HEK293 (cell line): ENCODE results near the gene SH3RF1.

ENCODE experiments used
- CTCF ChIA-PET: fragments of 350-600 bp; formaldehyde crosslinking; extraction: SDS; loops from one replicate; lab custom pipeline; 2021; ENCODE audit warnings: antibody characterized with exemption; lab: Yijun Ruan, JAX
- POLR2A ChIA-PET: fragments of 300-600 bp; formaldehyde crosslinking; extraction: SDS; loops from one replicate; lab custom pipeline; 2020; ENCODE audit warnings: antibody characterized with exemption, inconsistent platforms; lab: Yijun Ruan, JAX
- H3K27ac ChIP-seq: fragments of 200-500 bp; sonication (Bioruptor generic); 2 replicates; pipeline ENCODE4 v1.5.1; 2014; ENCODE audit warnings: low read depth, low read length, control low read depth, inconsistent platforms; ENCODE audit errors: extremely low read depth
- H3K36me3 ChIP-seq, 2 experiments: fragments of 200-500 bp in 1 of 2; sonication (Bioruptor generic) in 1 of 2; 1 replicate in 1 of 2; 2 replicates in 1 of 2; pipeline ENCODE4 v1.5.1; 2014 to 2017; ENCODE audit warnings: inconsistent platforms in 2 of 2, low read length in 2 of 2; ENCODE audit not compliant: control insufficient read depth in 2 of 2, insufficient read depth in 1 of 2
- H3K4me1 ChIP-seq: fragments of 200-500 bp; sonication (Bioruptor generic); 2 replicates; pipeline ENCODE4 v1.5.1; 2014; ENCODE audit warnings: mild to moderate bottlenecking, low read length, inconsistent platforms; ENCODE audit not compliant: control insufficient read depth, insufficient read depth
- H3K4me3 ChIP-seq: 2 replicates; pipeline ENCODE4 v1.5.1; 2011; ENCODE audit warnings: low read depth, mild to moderate bottlenecking, control low read depth, low read length, moderate library complexity
- H3K9me3 ChIP-seq: fragments of 200-500 bp; sonication (Bioruptor generic); 2 replicates; pipeline ENCODE4 v1.5.1; 2014; ENCODE audit warnings: low read depth, low read length, inconsistent platforms; ENCODE audit not compliant: control insufficient read depth, insufficient read depth
- CTCF ChIP-seq: fragments of 450-650 bp; formaldehyde crosslinking; IDR thresholded peaks from 2 replicates; pipeline ENCODE4 v1.5.1; 2016; ENCODE audit warnings: missing biosample characterization, missing genetic modification characterization
- FEZF1 ChIP-seq: fragments of 450-650 bp; formaldehyde crosslinking; IDR thresholded peaks from 2 replicates; pipeline ENCODE4 v1.5.1; 2016; ENCODE audit warnings: missing biosample characterization, missing genetic modification characterization
- OSR2 ChIP-seq: fragments of 450-650 bp; formaldehyde crosslinking; IDR thresholded peaks from 2 replicates; pipeline ENCODE4 v1.5.1; 2016; ENCODE audit warnings: missing biosample characterization, missing genetic modification characterization
- TRIM28 ChIP-seq: IDR thresholded peaks from 2 replicates; pipeline ENCODE4 v1.6.1; 2011; ENCODE audit warnings: low read length, control low read depth, borderline replicate concordance
- YY1 ChIP-seq: fragments of 450-650 bp; formaldehyde crosslinking; IDR thresholded peaks from 2 replicates; pipeline ENCODE4 v1.5.1; 2018; ENCODE audit warnings: missing biosample characterization, missing genetic modification characterization
- ZBTB11 ChIP-seq: fragments of 450-650 bp; formaldehyde crosslinking; conservative IDR thresholded peaks from 2 replicates; pipeline ENCODE4 v1.5.1; 2016; ENCODE audit warnings: low read depth, missing biosample characterization, missing genetic modification characterization
- ZBTB8A ChIP-seq: fragments of 450-650 bp; formaldehyde crosslinking; IDR thresholded peaks from 2 replicates; pipeline ENCODE4 v1.5.1; 2016; ENCODE audit warnings: missing biosample characterization, missing genetic modification characterization
- ZFP69B ChIP-seq: fragments of 450-650 bp; formaldehyde crosslinking; IDR thresholded peaks from 2 replicates; pipeline ENCODE4 v1.5.1; 2016; ENCODE audit warnings: missing biosample characterization, missing genetic modification characterization
- ZNF140 ChIP-seq: fragments of 450-650 bp; formaldehyde crosslinking; IDR thresholded peaks from 2 replicates; pipeline ENCODE4 v1.5.1; 2016; ENCODE audit warnings: missing biosample characterization, missing genetic modification characterization
- ZNF248 ChIP-seq: fragments of 450-650 bp; formaldehyde crosslinking; IDR thresholded peaks from 2 replicates; pipeline ENCODE4 v1.5.1; 2017; ENCODE audit warnings: missing biosample characterization, missing genetic modification characterization
- ZNF335 ChIP-seq: fragments of 450-650 bp; formaldehyde crosslinking; conservative IDR thresholded peaks from 2 replicates; pipeline ENCODE4 v1.5.1; 2016; ENCODE audit warnings: missing biosample characterization, missing genetic modification characterization
- ZNF433 ChIP-seq: fragments of 450-650 bp; formaldehyde crosslinking; IDR thresholded peaks from 2 replicates; pipeline ENCODE4 v1.5.1; 2016; ENCODE audit warnings: missing biosample characterization, missing genetic modification characterization, low read depth
- ZNF561 ChIP-seq: fragments of 450-650 bp; IDR thresholded peaks from 2 replicates; pipeline ENCODE4 v1.5.1; 2018; ENCODE audit warnings: missing biosample characterization, missing genetic modification characterization, borderline replicate concordance
- ZNF580 ChIP-seq: fragments of 450-650 bp; formaldehyde crosslinking; IDR thresholded peaks from 2 replicates; pipeline ENCODE4 v1.5.1; 2016; ENCODE audit warnings: missing biosample characterization, missing genetic modification characterization
- ZNF610 ChIP-seq: fragments of 450-650 bp; formaldehyde crosslinking; IDR thresholded peaks from 2 replicates; pipeline ENCODE4 v1.5.1; 2016; ENCODE audit warnings: missing biosample characterization, missing genetic modification characterization, borderline replicate concordance
- ZNF677 ChIP-seq: fragments of 450-650 bp; IDR thresholded peaks from 2 replicates; pipeline ENCODE4 v1.5.0; 2018; ENCODE audit warnings: missing biosample characterization, mild to moderate bottlenecking, missing genetic modification characterization, moderate library complexity
- ZNF776 ChIP-seq: fragments of 450-650 bp; formaldehyde crosslinking; IDR thresholded peaks from 2 replicates; pipeline ENCODE4 v1.5.0; 2017; ENCODE audit warnings: missing biosample characterization, missing genetic modification characterization, borderline replicate concordance
- ZNF843 ChIP-seq: fragments of 450-650 bp; formaldehyde crosslinking; IDR thresholded peaks from 2 replicates; pipeline ENCODE4 v1.5.1; 2016; ENCODE audit warnings: missing biosample characterization, missing genetic modification characterization
- ZSCAN23 ChIP-seq: fragments of 450-650 bp; formaldehyde crosslinking; IDR thresholded peaks from 2 replicates; pipeline ENCODE4 v1.5.1; 2016; ENCODE audit warnings: missing biosample characterization, missing genetic modification characterization
- TF ChIP-seq, protein P1 (sequence below): fragments of 450-650 bp; IDR thresholded peaks from 2 replicates; pipeline ENCODE4 v1.5.1; 2018; ENCODE audit warnings: missing biosample characterization, mild to moderate bottlenecking, missing genetic modification characterization
- TF ChIP-seq, protein P2 (sequence below): fragments of 450-650 bp; formaldehyde crosslinking; IDR thresholded peaks from 2 replicates; pipeline ENCODE4 v1.5.1; 2016; ENCODE audit warnings: missing biosample characterization, missing genetic modification characterization
- TF ChIP-seq, protein P3 (sequence below): fragments of 450-650 bp; formaldehyde crosslinking; IDR thresholded peaks from 2 replicates; pipeline ENCODE4 v1.5.1; 2016; ENCODE audit warnings: missing biosample characterization, missing genetic modification characterization

Gene SH3RF1

DNA sequence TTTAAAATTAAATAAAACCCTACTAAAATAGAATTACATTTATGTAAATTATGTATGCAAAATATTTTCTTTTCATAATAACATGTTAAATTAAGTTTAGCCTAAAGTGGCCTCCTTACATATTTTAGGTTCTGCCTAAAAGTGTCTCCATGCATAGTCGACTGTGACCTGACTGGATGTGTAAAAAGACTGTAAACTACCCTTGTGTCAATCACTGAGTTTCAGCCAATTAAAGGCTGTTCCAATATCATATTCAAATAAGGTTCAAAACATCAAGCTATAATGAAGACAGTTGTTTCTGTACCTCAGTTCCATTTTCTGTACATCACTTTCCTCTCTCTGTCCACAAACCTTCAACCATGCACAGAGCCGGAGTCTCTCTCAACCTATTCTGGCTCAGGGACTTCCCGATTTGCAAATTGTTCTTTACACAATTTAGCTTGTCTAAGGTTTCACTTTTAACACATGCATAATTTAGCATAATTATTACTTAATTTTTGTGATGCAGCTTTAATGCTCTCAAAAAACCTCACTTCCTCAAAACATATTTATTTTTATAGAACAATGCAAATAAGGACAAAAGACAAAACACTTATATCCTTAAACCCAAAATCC is 60.1 kb downstream of the SH3RF1 start:
- ChIA-PET POLR2A (no interaction called here), CTCF (no interaction called here)
- Histone ChIP-seq H3K4me3 (no peak overlapping the region), H3K9me3 (no peaks in the 10 kb centered on the region), H3K27ac (no peak overlapping the region), H3K36me3 (no peaks in the 10 kb centered on the region), H3K4me1 (no peaks in the 10 kb centered on the region; the same call in 1 of the 2 replicates)
- TF ChIP-seq ZNF561 (tag by site-specific recombination) (no peak), ZNF140 (tag by site-specific recombination) (no peak), CTCF (no peak), ZNF580 (no peak), ZNF433 (no peak), ZNF843 (tag by site-specific recombination) (no peak), ZNF248 (tag by site-specific recombination) (no peak), FEZF1 (tag by site-specific recombination) (no peak)
- TF ChIP-seq, protein P1, sequence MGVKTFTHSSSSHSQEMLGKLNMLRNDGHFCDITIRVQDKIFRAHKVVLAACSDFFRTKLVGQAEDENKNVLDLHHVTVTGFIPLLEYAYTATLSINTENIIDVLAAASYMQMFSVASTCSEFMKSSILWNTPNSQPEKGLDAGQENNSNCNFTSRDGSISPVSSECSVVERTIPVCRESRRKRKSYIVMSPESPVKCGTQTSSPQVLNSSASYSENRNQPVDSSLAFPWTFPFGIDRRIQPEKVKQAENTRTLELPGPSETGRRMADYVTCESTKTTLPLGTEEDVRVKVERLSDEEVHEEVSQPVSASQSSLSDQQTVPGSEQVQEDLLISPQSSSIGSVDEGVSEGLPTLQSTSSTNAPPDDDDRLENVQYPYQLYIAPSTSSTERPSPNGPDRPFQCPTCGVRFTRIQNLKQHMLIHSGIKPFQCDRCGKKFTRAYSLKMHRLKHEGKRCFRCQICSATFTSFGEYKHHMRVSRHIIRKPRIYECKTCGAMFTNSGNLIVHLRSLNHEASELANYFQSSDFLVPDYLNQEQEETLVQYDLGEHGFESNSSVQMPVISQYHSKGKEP (tag by site-specific recombination), result no peak

GRCh38 chr4:169209388-169209883 is 61.3 kb downstream of the SH3RF1 start:
- Histone ChIP-seq H3K27ac (no peak overlapping the region), H3K36me3 (no peaks in the 10 kb centered on the region), H3K9me3 (no peaks in the 10 kb centered on the region), H3K4me3 (no peak overlapping the region), H3K4me1 (peaks cover 5% of the 10 kb centered on the region)
- ChIA-PET POLR2A (no interaction called here), CTCF (interaction anchor here (0.7 to 0.9 kb wide), 2 partner anchors 70 to 103 kb away, joined by 3 to 4 read pairs; no protein-coding TSS in a partner anchor)
- TF ChIP-seq OSR2 (tag by site-specific recombination), result peak; percentile 80
- no peak for TF ChIP-seq ZBTB11 (tag by site-specific recombination)
- peak; percentile 74 for TF ChIP-seq TRIM28
- TF ChIP-seq FEZF1 (tag by site-specific recombination), result peak; percentile 90
- TF ChIP-seq, protein P2, sequence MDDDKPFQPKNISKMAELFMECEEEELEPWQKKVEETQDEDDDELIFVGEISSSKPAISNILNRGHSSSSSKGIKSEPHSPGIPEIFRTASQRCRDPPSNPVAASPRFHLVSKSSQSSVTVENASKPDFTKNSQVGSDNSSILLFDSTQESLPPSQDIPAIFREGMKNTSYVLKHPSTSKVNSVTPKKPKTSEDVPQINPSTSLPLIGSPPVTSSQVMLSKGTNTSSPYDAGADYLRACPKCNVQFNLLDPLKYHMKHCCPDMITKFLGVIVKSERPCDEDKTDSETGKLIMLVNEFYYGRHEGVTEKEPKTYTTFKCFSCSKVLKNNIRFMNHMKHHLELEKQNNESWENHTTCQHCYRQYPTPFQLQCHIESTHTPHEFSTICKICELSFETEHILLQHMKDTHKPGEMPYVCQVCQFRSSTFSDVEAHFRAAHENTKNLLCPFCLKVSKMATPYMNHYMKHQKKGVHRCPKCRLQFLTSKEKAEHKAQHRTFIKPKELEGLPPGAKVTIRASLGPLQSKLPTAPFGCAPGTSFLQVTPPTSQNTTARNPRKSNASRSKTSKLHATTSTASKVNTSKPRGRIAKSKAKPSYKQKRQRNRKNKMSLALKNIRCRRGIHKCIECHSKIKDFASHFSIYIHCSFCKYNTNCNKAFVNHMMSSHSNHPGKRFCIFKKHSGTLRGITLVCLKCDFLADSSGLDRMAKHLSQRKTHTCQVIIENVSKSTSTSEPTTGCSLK, result no peak
- peak; percentile 65; the same call in 1 of the 2 replicates for TF ChIP-seq ZFP69B (tag by site-specific recombination)
- TF ChIP-seq ZSCAN23 (tag by site-specific recombination), result 0 out of 2 replicates have a peak, but pooled peaks have one; percentile 38
- TF ChIP-seq ZNF335 (tag by site-specific recombination), result no peak
- TF ChIP-seq ZNF677 (tag by site-specific recombination), result no peak
- no peak for TF ChIP-seq ZNF610 (tag by site-specific recombination)
- TF ChIP-seq ZNF776 (tag by site-specific recombination), result no peak
- TF ChIP-seq, protein P3, sequence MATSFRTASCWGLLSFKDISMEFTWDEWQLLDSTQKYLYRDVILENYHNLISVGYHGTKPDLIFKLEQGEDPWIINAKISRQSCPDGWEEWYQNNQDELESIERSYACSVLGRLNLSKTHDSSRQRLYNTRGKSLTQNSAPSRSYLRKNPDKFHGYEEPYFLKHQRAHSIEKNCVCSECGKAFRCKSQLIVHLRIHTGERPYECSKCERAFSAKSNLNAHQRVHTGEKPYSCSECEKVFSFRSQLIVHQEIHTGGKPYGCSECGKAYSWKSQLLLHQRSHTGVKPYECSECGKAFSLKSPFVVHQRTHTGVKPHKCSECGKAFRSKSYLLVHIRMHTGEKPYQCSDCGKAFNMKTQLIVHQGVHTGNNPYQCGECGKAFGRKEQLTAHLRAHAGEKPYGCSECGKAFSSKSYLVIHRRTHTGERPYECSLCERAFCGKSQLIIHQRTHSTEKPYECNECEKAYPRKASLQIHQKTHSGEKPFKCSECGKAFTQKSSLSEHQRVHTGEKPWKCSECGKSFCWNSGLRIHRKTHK (tag by site-specific recombination), result no peak
- peak; percentile 23; the same call in 1 of the 2 replicates for TF ChIP-seq ZBTB8A
- no peak for TF ChIP-seq YY1 (tag by site-specific recombination)
